ENCODE data around the gene DCLK1.

DCLK1 gene

DNA sequence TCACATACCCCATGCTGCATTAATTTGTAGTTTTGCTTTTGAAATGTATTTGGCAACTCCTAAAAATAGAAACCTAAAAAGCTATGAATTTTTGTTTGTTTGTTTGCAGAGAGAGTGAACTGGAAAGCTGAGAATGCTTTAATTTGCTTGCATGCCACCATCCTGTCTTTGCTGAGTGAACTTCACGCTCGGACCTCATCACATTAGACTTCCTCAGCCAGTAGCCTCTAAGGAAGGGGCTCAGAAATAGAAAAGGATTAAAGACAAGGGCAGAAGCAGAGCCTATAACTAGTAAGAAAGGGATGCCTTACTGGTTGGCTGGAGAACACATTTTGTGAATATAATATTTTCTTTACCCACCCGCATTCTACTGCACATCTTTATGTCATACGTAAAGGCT is 275.1 kb downstream of the DCLK1 start:
- DNase-seq, result no peak

DNA sequence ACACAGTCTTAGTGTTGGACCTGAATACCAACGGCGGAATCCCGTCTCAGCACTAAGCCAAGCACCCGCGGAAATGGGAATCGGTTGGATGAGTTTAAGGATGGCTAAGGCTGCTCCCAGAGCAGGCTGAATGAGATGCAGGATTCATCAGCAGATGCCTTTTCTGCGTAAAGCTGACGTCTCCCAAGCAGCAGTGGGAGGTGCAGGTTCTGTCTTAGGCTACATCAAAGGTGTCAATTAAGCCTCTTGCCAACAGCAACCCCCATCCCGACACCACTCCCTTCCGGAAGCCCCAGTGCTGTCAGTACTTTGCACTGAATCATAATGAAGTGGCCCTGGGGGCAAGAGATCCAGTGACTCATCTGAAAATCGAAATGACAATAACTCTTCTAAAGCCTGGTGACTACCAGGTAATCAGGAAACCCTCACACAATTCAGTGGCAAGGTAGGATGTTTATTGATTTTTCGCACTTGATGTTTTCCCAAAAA is 275.6 kb downstream of the DCLK1 start:
- DNase-seq, result no peak

DNA sequence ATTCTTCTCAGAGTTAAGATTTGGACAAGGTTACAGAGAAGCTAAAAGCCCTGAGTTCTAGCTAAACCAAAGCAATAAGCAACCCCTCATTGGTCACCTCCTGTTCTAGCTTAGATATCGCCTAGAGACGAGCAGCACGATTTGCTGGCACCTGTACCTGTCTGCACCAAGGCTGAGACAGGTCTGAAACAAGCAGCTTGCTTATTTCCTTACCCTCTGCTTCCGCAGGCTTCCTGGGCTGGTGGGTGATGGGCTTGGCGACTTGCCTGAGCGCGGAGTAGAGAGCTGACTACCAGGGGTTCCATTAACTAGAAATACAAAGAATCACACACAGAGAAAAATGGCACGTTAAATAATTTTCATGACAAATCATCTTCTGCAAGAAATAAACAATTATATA is 276.9 kb downstream of the DCLK1 start:
- DNase-seq, result no peak

GRCh38 chr13:35851881-35852280 is 279.3 kb downstream of the DCLK1 start:
- DNase-seq, result no peak

DNA sequence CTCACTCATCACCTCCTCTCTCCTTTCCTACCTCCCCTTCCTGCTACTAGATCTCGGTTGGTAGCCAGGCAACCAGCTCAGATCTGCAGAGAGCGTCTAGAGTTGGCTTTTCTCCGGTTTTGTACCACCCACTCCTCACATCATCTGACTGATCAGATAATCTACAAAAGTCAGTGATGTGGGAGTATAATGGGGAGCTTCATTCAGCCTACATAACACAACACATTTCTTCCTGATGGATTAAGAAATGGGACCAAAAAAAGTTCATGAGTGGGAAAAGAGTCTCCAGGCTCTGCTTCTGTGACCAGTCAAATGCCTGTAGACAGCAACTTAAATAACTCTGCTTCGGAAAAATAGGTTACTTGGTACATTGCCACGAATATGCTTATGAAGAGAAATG is 279.8 kb downstream of the DCLK1 start:
- DNase-seq, result no peak

DNA sequence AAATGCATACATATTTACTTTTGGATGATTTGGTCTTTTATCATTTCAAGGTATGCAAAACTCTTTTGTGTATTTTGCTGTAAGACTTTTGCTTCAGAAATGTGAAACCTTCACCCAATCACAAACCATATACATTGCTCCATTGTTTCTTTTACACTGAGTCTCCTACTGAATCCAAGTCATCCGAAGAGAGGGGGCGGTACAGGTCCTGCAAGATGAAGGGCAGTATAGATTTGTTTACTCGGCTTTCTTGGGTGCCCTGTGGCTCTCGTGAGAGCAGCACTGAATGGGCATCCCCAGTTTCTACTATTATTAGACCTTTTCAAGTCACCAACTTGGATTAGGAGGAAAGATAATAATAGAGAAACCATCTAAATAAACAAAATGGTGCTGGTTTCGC is 280.6 kb downstream of the DCLK1 start:
- DNase-seq, result no peak

DNA sequence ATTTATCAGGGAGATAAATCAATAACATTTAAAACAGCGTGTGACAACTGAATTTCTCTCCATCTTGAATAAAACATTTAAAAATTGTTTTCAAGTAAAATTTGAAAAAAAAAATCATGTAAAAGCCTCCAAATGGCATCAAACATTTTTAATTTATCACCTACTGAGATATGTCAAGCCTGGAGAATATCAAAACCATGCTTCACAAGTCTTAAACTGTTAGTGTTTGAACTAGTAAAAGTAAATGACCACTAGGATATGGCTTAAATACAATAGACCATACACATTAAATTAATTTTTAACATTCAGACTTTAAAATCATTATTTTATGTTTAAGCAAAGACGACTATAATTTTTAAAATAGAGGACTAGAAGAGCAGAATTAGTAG is 281.9 kb downstream of the DCLK1 start:
- DNase-seq, result no peak

DNA sequence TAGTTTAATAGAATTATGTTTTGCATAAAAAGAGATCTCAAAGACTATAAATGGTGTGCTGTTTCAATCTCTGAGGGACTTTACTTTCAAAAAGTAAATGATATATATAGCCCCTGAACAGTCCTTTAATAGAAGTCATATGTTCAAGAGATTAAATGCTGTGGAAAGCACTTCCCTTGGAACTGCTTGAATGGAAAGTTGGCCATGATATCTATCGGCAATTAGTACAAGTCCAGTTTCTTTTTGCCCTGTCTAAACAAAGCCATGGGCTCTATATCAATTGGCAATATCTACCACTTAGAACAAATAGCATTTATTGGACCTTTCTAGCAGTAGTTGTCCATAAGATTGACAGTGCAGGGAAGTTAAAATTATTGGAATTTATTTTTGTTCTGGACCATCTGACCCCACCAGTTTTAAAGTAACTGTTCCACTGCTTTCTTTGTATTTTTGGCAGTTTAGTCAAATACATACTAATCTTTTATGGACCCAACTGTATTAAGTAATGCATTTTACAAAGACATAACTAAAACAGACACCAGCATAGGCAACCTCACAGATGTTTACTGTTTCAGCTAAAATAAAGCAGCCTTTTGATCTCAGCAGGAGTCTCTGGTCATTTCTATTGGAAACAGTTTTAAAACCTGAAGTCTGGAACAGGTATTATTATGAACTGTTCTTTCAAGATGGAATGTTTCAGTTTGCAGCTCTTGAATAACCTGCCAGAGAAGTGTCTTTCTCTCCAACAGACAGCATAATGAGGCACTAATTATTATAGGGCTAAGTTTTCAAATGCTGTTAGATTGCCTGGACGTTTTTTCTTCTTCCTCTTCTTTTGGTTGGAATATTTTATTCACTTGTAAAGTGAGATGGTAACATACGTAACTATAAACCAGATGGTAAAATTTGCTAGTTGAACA is 282.6 kb downstream of the DCLK1 start:
- no peak for DNase-seq

DNA sequence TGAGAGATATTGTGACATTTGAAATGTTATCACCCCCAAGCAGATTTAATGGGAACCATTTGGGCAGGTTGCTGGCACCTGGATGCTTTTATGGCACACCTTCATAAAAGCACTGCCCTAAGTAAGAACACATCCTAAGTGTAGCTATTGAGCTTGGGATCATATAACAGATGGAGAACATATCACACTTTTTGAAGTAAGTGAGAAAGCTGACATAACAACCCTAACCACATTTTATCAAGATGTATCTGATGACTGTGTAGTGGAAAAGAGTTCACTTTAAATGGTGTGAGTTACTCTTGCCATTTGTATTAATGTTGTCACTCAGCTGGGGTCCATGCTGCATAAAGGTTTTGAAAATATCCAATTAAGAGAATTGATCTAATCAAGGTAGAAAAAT is 287.9 kb downstream of the DCLK1 start:
- DNase-seq, result no peak

DNA sequence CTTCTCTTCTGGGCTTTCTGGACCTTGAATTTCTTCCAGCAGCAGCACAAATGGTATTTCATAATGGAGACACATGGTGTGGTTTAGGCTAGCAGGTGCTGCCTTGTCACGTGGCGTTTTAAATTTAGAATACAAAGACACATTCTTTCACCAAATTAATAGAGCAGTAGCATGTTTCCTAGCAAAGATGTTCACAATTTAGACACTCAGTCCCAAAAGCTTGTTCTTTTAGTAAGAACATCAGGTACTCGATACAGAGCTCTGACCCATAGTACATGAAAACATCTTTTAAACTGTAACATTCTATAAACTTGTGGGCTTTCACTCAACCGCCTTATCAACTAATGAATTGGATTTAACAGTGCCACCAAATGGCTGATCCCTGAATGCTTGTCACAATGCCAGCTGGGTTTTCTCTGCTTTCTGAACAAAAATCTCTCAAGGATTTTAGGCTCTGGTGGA is 290.1 kb downstream of the DCLK1 start:
- no peak for DNase-seq

GRCh38 chr13:35839806-35840205 is 291.4 kb downstream of the DCLK1 start:
- DNase-seq, result no peak

- no peak for DNase-seq
Observed at GRCh38 chr13:35838356-35838755, 292.8 kb downstream of the DCLK1 start.

DNA sequence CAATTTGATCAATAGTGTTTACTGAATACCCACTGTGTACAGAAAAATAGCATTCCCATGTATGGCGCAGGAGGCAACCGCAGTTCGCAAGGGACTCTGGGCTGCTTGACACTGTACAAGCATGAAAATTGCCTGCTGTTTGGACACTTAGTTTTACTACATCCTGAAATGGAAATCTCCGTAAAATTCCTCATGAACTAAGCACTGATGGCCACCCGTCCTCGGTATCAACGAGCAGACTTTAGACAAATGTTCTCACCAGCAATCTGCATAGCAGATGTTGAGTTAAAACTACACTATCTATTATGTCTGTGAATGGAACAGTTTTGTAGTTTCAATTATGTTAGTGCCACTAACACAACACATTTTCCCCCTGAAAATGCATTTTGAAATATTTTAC is 294.7 kb downstream of the DCLK1 start:
- no peak for DNase-seq

- no peak for DNase-seq
Observed at GRCh38 chr13:35835989-35836388, 295.2 kb downstream of the DCLK1 start.

- DNase-seq, result no peak
Observed at GRCh38 chr13:35833608-35834275, 297.4 kb downstream of the DCLK1 start.

- DNase-seq, result no peak
Observed at GRCh38 chr13:35833031-35833430, 298.2 kb downstream of the DCLK1 start.

DNA sequence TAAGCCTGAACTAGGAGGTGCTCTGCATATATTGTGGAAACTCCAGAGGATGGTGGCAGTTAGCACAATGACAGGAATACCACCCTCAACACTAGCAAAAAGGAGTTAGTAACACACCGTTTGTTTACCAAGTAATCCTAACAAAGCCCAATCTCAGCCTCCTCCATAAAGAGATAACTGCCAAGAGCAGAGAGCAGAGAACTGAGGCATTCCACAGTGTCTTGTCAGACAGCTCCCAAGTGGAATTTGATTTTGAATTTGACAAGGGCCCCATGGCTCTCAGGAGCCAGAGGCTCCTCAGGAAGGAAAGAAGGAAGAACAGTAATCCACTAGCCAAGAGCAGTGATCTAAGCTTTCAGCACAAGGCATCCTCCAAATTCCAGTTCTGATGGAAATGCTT is 298.6 kb downstream of the DCLK1 start:
- DNase-seq, result no peak

DNA sequence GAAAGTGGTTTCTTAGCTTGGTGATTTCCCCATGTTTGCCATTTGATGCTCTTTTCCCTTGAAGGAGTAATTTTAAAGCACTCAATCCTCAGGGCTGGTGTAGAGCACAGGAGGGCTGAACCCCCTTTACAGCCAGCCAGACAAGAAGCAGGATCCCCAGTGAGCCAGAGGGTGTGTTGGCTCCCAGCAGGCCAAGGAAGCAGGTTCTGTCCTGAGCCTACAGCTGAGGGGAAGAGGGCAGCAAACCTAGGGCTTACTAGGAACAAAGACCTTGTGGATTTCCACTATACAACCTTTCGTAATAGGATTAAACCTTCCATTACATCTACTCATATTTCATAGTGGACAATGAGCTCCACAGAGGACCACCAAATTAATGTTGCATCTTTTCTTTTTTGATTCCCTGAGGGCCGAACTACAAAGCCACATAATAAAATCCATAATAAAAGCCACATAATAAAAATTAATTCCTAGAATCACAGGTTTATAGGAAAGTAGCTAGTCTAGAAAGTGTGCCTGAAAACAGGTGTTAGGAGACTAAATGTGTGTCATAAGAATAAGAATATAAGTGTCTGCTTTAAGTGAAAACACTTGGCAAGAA is 300.2 kb downstream of the DCLK1 start:
- no peak for DNase-seq

DNA sequence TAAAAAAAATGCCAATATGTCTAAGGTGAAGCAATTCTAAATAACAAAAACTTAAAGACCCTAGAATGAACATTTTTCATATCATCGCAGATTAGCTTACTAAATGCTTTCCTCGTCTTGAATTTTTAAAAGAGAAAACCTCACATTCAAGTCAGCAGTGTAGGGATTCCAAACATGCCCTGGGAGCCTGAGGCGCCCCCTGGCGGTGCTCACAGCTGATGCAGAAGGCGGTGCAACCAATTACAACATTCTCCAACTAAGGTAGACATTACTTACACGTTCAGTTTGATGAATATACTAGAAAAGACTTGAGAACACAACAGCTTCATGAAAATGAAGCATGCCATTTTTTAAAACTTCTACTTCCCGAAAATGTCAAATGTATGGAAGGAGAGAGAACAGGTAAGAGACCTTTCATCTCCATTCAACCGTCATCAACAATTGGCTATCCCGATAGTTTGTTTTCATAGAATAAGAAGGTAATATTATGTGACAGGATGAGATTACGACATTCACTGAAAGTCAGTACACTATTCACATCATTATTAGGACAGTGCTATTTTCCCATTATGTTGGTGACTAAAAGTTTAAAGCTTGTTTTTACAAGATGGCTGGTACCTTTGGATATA is 304.4 kb downstream of the DCLK1 start:
- no peak for DNase-seq

DNA sequence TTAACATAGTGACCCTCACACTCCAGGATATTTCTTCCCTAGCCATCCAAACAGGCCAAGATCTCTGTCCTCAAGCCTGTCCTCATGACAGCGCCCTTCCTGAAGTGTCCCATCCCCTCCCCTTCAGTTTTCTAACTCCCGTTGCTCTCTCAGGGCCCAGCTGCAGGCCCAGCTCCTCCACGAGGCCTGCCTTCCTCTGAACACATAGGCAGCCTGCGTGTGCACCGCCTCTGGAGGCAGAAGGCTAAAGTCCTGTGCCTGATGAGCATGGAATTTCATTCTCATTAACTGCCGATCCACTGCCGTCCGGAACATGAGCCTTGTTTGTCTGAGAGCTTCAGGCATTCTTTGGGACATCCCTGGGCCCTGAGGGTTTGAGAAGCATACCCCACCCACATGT is 306.4 kb downstream of the DCLK1 start:
- DNase-seq, result no peak

GRCh38 chr13:35824395-35824794 is 306.8 kb downstream of the DCLK1 start:
- no peak for DNase-seq

- no peak for DNase-seq
Observed at GRCh38 chr13:35822666-35823065, 308.5 kb downstream of the DCLK1 start.

DNA sequence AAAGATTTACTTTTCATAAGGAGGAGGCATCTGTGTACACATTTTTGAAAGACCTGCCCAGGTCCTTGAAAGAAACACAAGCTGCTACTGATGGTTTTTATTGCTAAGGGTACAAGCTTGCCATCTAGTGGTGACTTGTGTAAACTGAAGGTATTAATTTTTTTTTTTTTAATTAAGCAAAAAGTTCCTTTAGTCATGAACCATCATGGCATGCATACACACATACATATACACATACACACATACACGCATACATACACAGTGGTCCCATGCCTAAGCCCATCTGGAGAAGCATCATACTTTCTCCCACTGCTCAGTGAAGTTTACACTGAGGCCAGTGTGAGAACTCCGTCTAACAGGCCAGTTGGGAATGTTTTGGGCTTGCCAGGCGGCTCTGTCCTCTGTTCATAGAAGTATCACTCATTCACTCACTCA is 312.5 kb downstream of the DCLK1 start:
- no peak for DNase-seq

All from right forelimb (tissue), 1 donor.